Transverse colon (tissue), 4 donors: ENCODE results near the gene ESCO1.

Experiments
- EP300 ChIP-seq: sonication (generic); formaldehyde crosslinking; IDR thresholded peaks from one replicate; pipeline ENCODE4 v1.6.1; 2017; ENCODE audit warnings: antibody characterized with exemption, low read depth
- POLR2A ChIP-seq: fragments of 450-650 bp; IDR thresholded peaks from one replicate; pipeline ENCODE4 v1.6.1; 2016; ENCODE audit warnings: antibody characterized with exemption, mild to moderate bottlenecking, moderate library complexity
- POLR2AphosphoS5 ChIP-seq, 3 donors: sonication (generic); formaldehyde crosslinking; IDR thresholded peaks; one replicate each; pipeline ENCODE4 v1.6.1; 2016; ENCODE audit warnings: antibody characterized with exemption in 3 of 3
- TF ChIP-seq, protein P1 (sequence below), 5 experiments: fragments of 200-600 bp in 3 of 5; fragments of 450-650 bp in 2 of 5; sonication (generic) in 3 of 5; IDR thresholded peaks; 1 replicate in 2 of 5; 2 replicates in 3 of 5; pipeline ENCODE4 v1.5.1; 2016 to 2017; ENCODE audit warnings: antibody characterized with exemption in 5 of 5, inconsistent platforms in 3 of 5, mild to moderate bottlenecking in 2 of 5, moderate library complexity in 1 of 5

DNA sequence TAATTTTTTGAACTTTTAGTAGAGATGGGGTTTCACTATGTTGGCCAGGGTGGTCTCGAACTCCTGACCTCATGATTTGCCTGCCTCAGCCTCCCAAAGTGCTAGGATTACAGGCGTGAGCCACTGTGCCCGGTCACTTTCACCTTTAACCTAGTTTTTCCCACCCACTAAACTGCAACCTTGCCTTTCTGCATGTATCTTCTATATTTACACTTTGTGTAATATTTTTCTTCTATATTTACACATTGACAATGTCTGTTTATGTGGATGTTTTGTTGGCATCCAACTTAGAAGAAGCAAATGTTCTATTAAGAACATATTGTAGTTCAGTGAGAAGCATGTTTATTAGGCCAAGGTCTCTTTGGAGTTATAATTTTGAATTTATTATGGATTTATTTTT lies 38.3 kb upstream of the ESCO1 start:
- TF ChIP-seq POLR2A (no peak), EP300 (no peak), POLR2AphosphoS5 (IDR thresholded peaks at IDR 0.05) (no peak)
- TF ChIP-seq, protein P1, sequence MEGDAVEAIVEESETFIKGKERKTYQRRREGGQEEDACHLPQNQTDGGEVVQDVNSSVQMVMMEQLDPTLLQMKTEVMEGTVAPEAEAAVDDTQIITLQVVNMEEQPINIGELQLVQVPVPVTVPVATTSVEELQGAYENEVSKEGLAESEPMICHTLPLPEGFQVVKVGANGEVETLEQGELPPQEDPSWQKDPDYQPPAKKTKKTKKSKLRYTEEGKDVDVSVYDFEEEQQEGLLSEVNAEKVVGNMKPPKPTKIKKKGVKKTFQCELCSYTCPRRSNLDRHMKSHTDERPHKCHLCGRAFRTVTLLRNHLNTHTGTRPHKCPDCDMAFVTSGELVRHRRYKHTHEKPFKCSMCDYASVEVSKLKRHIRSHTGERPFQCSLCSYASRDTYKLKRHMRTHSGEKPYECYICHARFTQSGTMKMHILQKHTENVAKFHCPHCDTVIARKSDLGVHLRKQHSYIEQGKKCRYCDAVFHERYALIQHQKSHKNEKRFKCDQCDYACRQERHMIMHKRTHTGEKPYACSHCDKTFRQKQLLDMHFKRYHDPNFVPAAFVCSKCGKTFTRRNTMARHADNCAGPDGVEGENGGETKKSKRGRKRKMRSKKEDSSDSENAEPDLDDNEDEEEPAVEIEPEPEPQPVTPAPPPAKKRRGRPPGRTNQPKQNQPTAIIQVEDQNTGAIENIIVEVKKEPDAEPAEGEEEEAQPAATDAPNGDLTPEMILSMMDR (IDR thresholded peaks at IDR 0.05): no peak
